ENCODE results near the gene CD244. TPM values are rescaled to one million over a fixed set of nuclear protein-coding genes. Genes with fewer than 3 reads are reported as not detected.
"Not testable (repeated sequence)": the region's sequence is repeated elsewhere in the genome, so short reads cannot be mapped to it uniquely, and the experiment has no call there.

Gene CD244
- total and polyA plus RNA-seq, 2 donors (not counting 3 experiments of a cell fraction or from before 2014, with no cell fraction given), result not detected

DNA sequence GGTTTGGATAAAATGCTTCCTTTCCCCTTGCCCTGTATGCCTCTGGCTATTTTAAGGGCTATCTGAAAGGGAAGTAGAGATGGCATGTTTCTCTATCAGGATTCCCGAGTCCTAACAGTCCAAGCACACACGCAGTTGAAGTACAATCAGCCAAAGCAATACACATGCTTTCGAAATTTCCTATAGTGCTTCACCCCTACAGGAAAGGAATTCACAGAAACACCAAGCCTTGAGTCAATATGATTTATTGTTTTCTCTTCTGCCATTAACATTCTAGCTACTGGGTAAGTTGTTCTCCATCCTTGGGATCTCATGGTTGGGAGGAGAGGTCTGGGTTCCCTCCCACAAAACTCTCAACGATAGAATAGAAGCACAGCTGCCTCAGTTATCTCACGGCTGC is 13.6 kb upstream of the CD244 start:
- Histone ChIP-seq H3K9me1 (replicated peaks; ENCODE audit: control insufficient read depth, extremely low read depth, insufficient read depth, low read length) (no peaks in the 10 kb centered on the region), H3K79me2 (ENCODE audit: control insufficient read depth, insufficient read depth, low read length) (no peaks in the 10 kb centered on the region), H3K27me3 (ENCODE audit: control insufficient read depth in 2 of 2, insufficient read depth in 2 of 2, low read length in 2 of 2) (no peaks in the 10 kb centered on the region), H2AFZ (ENCODE audit: low read depth, low read length) (no peak overlapping the region), H3K27ac (ENCODE audit: insufficient read depth, low read depth, low read length) (no peak overlapping the region), H3K4me3 (replicated peaks in 1 of 3; ENCODE audit: insufficient read depth in 1 of 3, low read depth in 1 of 3, low read length in 3 of 3) (no peak overlapping the region), H3K36me3 (ENCODE audit: control insufficient read depth in 2 of 2, extremely low read depth in 1 of 2, insufficient read depth in 2 of 2, low read length in 2 of 2) (no peaks in the 10 kb centered on the region), H3K4me2 (ENCODE audit: insufficient read depth, low read length) (no peak overlapping the region), H3K9ac (replicated peaks; ENCODE audit: extremely low read depth, insufficient read depth, low read length) (no peak overlapping the region), H3K9me3 (replicated peaks; ENCODE audit: control insufficient read depth, insufficient read depth, low read length) (no peaks in the 10 kb centered on the region), H4K20me1 (replicated peaks; ENCODE audit: control insufficient read depth, extremely low read depth, insufficient read depth, low read length) (no peaks in the 10 kb centered on the region), H3K4me1 (ENCODE audit: control insufficient read depth, extremely low read depth, insufficient read depth, low read length) (no peaks in the 10 kb centered on the region)
- TF ChIP-seq, protein P1, sequence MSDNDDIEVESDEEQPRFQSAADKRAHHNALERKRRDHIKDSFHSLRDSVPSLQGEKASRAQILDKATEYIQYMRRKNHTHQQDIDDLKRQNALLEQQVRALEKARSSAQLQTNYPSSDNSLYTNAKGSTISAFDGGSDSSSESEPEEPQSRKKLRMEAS (IDR thresholded peaks at IDR 0.05; ENCODE audit: insufficient read depth, insufficient read length), result no peak
- TF ChIP-seq, protein P2, sequence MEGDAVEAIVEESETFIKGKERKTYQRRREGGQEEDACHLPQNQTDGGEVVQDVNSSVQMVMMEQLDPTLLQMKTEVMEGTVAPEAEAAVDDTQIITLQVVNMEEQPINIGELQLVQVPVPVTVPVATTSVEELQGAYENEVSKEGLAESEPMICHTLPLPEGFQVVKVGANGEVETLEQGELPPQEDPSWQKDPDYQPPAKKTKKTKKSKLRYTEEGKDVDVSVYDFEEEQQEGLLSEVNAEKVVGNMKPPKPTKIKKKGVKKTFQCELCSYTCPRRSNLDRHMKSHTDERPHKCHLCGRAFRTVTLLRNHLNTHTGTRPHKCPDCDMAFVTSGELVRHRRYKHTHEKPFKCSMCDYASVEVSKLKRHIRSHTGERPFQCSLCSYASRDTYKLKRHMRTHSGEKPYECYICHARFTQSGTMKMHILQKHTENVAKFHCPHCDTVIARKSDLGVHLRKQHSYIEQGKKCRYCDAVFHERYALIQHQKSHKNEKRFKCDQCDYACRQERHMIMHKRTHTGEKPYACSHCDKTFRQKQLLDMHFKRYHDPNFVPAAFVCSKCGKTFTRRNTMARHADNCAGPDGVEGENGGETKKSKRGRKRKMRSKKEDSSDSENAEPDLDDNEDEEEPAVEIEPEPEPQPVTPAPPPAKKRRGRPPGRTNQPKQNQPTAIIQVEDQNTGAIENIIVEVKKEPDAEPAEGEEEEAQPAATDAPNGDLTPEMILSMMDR (IDR thresholded peaks at IDR 0.05; ENCODE audit: extremely low read depth in 1 of 2, insufficient read depth in 1 of 2, low read depth in 1 of 2, low read length in 2 of 2), result no peak
- TF ChIP-seq JUN (IDR thresholded peaks at IDR 0.05; ENCODE audit: borderline replicate concordance, insufficient read depth, insufficient read length, low read depth) (no peak), GATA2 (IDR thresholded peaks at IDR 0.05; ENCODE audit: insufficient read depth, insufficient read length, low read depth, low read length) (no peak), POLR2A (IDR thresholded peaks at IDR 0.05; ENCODE audit: low read depth, low read length) (no peak), EZH2 (IDR thresholded peaks at IDR 0.05; ENCODE audit: borderline replicate concordance, low read depth, low read length, severe bottlenecking) (no peak), FOS (IDR thresholded peaks at IDR 0.05; ENCODE audit: borderline replicate concordance, insufficient read depth, low read length) (no peak), POLR2AphosphoS5 (IDR thresholded peaks at IDR 0.05; ENCODE audit: insufficient read depth, low read depth, low read length) (no peak), MYC (IDR thresholded peaks at IDR 0.05; ENCODE audit: low read depth, low read length) (no peak)
- ChIA-PET POLR2A (no interaction called here), CTCF (no interaction called here)
- dilution Hi-C loops (cut with MboI; ENCODE audit: extremely low pct_ligation_motif_present, low sequenced_read_pairs), result no loop called here
- FAIRE-seq (no peak), DNase-seq (ENCODE audit: low read depth, low spot score) (no peak)
- intact Hi-C loops (cut with micrococcal nuclease), result no loop called here
- no TSS peak for BruUV-seq (replicated peaks)

DNA sequence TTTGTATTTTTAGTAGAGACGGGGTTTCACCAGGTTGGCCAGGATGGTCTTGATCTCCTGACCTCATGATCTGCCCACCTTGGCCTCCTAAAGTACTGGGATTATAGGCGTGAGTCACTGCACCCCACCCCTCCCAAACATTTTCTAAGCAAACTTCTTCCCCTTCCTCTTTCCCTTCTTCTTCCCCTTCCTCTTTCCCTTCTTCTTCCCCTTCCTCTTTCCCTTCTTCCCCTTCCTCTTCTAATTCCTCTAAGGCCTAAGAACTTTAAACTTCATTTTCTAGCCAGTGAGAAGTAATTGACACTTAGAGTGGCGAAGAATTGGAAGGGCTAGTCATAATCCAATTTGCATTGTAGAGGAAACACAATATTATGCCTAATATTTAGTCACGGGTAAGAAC is 12.9 kb upstream of the CD244 start:
- BruUV-seq (replicated peaks); H3K27ac ChIP-seq (ENCODE audit: insufficient read depth, low read depth, low read length); H3K9me1 ChIP-seq (replicated peaks; ENCODE audit: control insufficient read depth, extremely low read depth, insufficient read depth, low read length); H3K9me3 ChIP-seq (replicated peaks; ENCODE audit: control insufficient read depth, insufficient read depth, low read length); intact Hi-C loops (cut with micrococcal nuclease); H3K4me3 ChIP-seq (replicated peaks in 1 of 3; ENCODE audit: insufficient read depth in 1 of 3, low read depth in 1 of 3, low read length in 3 of 3); DNase-seq (ENCODE audit: low read depth, low spot score); dilution Hi-C loops (cut with MboI; ENCODE audit: extremely low pct_ligation_motif_present, low sequenced_read_pairs); H3K4me2 ChIP-seq (ENCODE audit: insufficient read depth, low read length); H4K20me1 ChIP-seq (replicated peaks; ENCODE audit: control insufficient read depth, extremely low read depth, insufficient read depth, low read length); FAIRE-seq; H2AFZ ChIP-seq (ENCODE audit: low read depth, low read length); H3K27me3 ChIP-seq (ENCODE audit: control insufficient read depth in 2 of 2, insufficient read depth in 2 of 2, low read length in 2 of 2); H3K79me2 ChIP-seq (ENCODE audit: control insufficient read depth, insufficient read depth, low read length); H3K9ac ChIP-seq (replicated peaks; ENCODE audit: extremely low read depth, insufficient read depth, low read length); H3K4me1 ChIP-seq (ENCODE audit: control insufficient read depth, extremely low read depth, insufficient read depth, low read length); POLR2A ChIA-PET; H3K36me3 ChIP-seq (ENCODE audit: control insufficient read depth in 2 of 2, extremely low read depth in 1 of 2, insufficient read depth in 2 of 2, low read length in 2 of 2); CTCF ChIA-PET: not testable (repeated sequence)

All from endothelial cell of umbilical vein (primary cell).